Chondrocyte (in vitro differentiated cells): ENCODE data around the gene CASD1. TPM values are rescaled to one million over a fixed set of nuclear protein-coding genes. Genes with fewer than 3 reads are reported as not detected.

Experiments
- DNase-seq: peaks from one replicate; pipeline ENCODE4 v3.0.0; 2021; ENCODE audit warnings: mixed read lengths, low spot score
- H3K27ac Mint-ChIP-seq: one replicate; pipeline ENCODE4 v1.8.0; 2021; ENCODE audit warnings: mild to moderate bottlenecking, moderate library complexity, mixed read lengths; ENCODE audit not compliant: unreplicated experiment
- H3K27me3 Mint-ChIP-seq: 2 replicates; pipeline ENCODE4 v1.8.0; 2021; ENCODE audit warnings: low read depth, mixed read lengths
- H3K36me3 Mint-ChIP-seq: 2 replicates; pipeline ENCODE4 v1.8.0; 2021; ENCODE audit warnings: low read depth, mixed read lengths
- H3K4me1 Mint-ChIP-seq: 2 replicates; pipeline ENCODE4 v1.8.0; 2021; ENCODE audit warnings: low read depth, mild to moderate bottlenecking, mixed read lengths
- H3K4me3 Mint-ChIP-seq: one replicate; pipeline ENCODE4 v1.8.0; 2021; ENCODE audit warnings: mild to moderate bottlenecking, moderate library complexity, mixed read lengths; ENCODE audit not compliant: unreplicated experiment
- H3K9me3 Mint-ChIP-seq: 2 replicates; pipeline ENCODE4 v1.8.0; 2021; ENCODE audit warnings: low read depth, mixed read lengths
- total RNA-seq: library from RNA; stranded (reverse); gene quantifications from 3 replicates; pipeline ENCODE4 v1.2.1, GENCODE V29; 2021
- TF ChIP-seq, protein P1 (sequence below): fragments of 200-600 bp; sonication (generic); IDR thresholded peaks from 2 replicates; pipeline ENCODE4 v1.5.0; 2021; ENCODE audit warnings: antibody characterized with exemption, mild to moderate bottlenecking, moderate library complexity

CASD1 gene
- total RNA-seq, 1 donor from 2014 or later: 10.9 TPM

DNA sequence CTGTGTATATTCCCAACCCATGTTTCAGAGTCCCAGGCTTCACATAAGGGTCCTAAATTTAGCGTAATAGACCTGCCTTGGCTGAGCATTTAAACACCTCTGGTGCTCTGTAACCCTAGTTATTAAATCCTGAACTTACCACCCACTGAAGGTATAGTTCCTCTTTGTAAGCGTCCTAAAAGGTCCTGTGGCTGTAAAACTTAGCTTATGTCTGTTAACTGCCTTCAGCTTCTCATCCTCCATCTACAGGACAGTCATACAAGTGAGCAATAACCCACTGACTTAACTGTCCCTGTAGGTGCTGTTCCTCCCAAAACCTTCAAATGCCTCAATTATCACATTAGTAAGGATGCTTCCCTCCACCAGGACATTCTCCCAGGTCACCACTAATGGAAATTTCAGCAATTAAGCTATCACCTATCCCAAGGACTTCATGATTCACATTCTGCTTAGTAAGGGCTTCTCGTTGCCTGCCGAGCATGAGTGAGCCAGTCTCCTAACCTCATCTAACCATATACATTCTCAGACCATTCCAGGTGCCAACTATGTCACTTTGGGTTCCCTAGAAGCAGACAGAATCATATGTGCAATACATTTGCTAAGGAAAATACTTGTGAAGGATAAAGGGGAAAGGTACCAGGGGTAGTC, 55.8 kb downstream of the CASD1 start:
- Mint-ChIP-seq H3K9me3 (peaks cover 2% of the 10 kb centered on the region), H3K4me1 (no peaks in the 10 kb centered on the region), H3K36me3 (peaks cover 1% of the 10 kb centered on the region), H3K4me3 (no peak overlapping the region), H3K27me3 (no peaks in the 10 kb centered on the region), H3K27ac (no peak overlapping the region)
- TF ChIP-seq, protein P1, sequence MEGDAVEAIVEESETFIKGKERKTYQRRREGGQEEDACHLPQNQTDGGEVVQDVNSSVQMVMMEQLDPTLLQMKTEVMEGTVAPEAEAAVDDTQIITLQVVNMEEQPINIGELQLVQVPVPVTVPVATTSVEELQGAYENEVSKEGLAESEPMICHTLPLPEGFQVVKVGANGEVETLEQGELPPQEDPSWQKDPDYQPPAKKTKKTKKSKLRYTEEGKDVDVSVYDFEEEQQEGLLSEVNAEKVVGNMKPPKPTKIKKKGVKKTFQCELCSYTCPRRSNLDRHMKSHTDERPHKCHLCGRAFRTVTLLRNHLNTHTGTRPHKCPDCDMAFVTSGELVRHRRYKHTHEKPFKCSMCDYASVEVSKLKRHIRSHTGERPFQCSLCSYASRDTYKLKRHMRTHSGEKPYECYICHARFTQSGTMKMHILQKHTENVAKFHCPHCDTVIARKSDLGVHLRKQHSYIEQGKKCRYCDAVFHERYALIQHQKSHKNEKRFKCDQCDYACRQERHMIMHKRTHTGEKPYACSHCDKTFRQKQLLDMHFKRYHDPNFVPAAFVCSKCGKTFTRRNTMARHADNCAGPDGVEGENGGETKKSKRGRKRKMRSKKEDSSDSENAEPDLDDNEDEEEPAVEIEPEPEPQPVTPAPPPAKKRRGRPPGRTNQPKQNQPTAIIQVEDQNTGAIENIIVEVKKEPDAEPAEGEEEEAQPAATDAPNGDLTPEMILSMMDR: no peak
- DNase-seq: no peak

DNA sequence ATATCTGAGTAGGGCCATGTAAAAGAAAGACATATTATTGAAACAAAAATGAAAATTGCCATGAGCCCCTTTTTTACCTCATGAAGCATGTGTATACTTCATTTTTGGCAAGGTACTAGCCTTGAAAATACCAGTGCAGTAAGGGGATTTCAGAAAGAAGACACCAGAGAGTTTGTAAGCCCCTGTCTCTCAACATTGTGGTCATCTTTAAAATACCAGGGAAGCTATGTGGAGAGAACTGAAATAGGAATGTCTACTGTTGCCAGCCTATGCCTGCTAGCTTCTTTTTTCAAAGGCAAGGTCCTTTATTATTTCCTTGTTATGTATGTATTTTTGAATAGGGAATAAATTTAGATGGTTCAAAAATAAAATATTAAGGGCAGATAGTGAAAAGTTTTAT, 57.8 kb downstream of the CASD1 start:
- no peaks in the 10 kb centered on the region for H3K27me3 Mint-ChIP-seq
- no peak for DNase-seq
- H3K4me3 Mint-ChIP-seq: no peak overlapping the region
- TF ChIP-seq, protein P1: no peak
- peaks cover 7% of the 10 kb centered on the region for H3K9me3 Mint-ChIP-seq
- H3K4me1 Mint-ChIP-seq: no peaks in the 10 kb centered on the region
- H3K27ac Mint-ChIP-seq: no peak overlapping the region
- peaks cover 8% of the 10 kb centered on the region for H3K36me3 Mint-ChIP-seq

DNA sequence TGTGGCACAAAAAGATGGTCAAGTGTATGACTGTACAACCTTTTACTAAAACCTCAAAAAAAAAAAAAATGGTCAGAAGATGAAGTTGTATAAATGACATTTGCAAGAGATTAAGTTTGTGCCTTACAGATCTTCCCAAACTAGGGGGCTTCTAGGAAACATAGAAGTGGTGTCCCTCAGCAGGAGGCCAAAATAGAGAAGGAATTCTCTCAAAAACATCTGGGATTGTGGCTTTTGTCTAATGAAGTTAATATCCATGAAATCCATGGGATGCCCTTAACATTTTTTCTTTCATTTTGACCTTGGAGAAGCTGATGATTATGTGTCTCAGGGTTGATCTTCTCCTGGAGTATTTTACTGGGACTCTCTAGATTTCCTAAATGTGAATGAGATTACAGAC, 62.2 kb downstream of the CASD1 start:
- DNase-seq: no peak
- Mint-ChIP-seq H3K36me3 (peaks cover 41% of the 10 kb centered on the region), H3K4me1 (no peaks in the 10 kb centered on the region), H3K27me3 (no peaks in the 10 kb centered on the region), H3K27ac (no peak overlapping the region), H3K4me3 (no peak overlapping the region), H3K9me3 (peaks cover 48% of the 10 kb centered on the region)
- TF ChIP-seq, protein P1: no peak

DNA sequence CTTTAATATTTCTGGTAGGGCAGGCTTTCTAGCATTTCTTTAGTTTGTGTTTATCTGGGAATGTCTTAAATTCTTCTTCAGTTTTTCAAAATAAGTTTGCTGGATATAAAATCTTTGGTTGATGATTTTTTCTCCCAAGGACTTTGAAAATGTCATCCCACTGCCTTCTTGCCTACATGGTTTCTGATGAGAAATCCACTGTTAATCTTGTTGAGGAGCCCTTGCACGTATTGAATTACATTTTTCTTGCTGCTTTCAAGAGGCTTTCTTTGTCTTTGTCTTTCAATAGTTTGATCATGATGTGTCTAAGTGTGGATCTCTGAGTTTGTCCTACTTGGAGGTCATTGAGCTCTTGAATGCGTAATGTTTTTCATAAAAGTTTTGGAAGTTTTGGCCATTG, 66.0 kb downstream of the CASD1 start:
- DNase-seq: no peak
- no peak overlapping the region for H3K27ac Mint-ChIP-seq
- TF ChIP-seq, protein P1: no peak
- H3K9me3 Mint-ChIP-seq: peaks cover 60% of the 10 kb centered on the region
- peaks cover 6% of the 10 kb centered on the region for H3K4me1 Mint-ChIP-seq
- H3K36me3 Mint-ChIP-seq: peaks cover 48% of the 10 kb centered on the region
- no peak overlapping the region for H3K4me3 Mint-ChIP-seq
- no peaks in the 10 kb centered on the region for H3K27me3 Mint-ChIP-seq

DNA sequence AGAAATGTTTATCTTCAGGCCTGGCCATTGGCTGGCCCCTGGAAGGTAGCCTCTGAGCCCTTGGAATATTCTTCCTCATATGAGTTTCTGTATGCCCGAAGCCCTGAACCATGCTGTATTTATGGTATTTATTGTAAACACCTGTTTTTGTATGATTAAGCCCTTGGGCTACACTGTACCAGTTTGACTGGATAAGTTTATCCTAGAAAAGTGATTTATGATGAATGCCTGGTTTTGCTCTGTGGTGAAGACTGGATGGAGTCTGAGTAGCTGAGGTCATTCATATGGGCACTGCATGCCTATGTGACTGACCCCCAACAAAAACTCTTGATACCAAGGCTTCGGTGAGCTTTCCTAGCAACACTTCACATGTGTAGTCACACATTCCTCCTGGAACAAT, 66.7 kb downstream of the CASD1 start:
- H3K4me3 Mint-ChIP-seq: no peak overlapping the region
- TF ChIP-seq, protein P1: no peak
- H3K36me3 Mint-ChIP-seq: peaks cover 45% of the 10 kb centered on the region
- no peaks in the 10 kb centered on the region for H3K27me3 Mint-ChIP-seq
- peaks cover 63% of the 10 kb centered on the region for H3K9me3 Mint-ChIP-seq
- DNase-seq: no peak
- H3K27ac Mint-ChIP-seq: no peak overlapping the region
- peaks cover 13% of the 10 kb centered on the region for H3K4me1 Mint-ChIP-seq
